ENCODE measurements around the gene NRARP. TPM values are rescaled to one million over a fixed set of nuclear protein-coding genes. Genes with fewer than 3 reads are reported as not detected.

Gene NRARP
- total and polyA plus RNA-seq, 8 donors, result 1.3 to 23.4 (median 10.8) TPM

GRCh38 chr9:137312852-137313325 is 10.8 kb upstream of the NRARP start:
- Histone ChIP-seq H3K4me1 (peaks cover 48 to 54% (median 52%) of the 10 kb centered on the region in 3 donors), H3K27me3 (no peaks in the 10 kb centered on the region), H3K4me3 (no peak overlapping the region), H3K9me3 (no peaks in the 10 kb centered on the region), H3K27ac (peak overlapping the region; percentile 91 to 99 (median 96)), H3K36me3 (no peaks in the 10 kb centered on the region)
- no peak for FAIRE-seq
- 75% methylated on average over 6 of the region's 6 CpGs for WGBS, 2 donors
- no peak for ATAC-seq
- intact Hi-C loops (cut with DNase I), result no loop called here
- peak in 5 of 6 donors; percentile 38 to 84 (median 57) for DNase-seq
- TF ChIP-seq CTCF (IDR thresholded peaks at IDR 0.05), result no peak

- DNase-seq (peak; percentile 87 to 94 (median 90)), ATAC-seq (peak; percentile 51 to 60 (median 57)), FAIRE-seq (no peak)
- Histone ChIP-seq H3K9me3 (no peaks in the 10 kb centered on the region), H3K4me1 (peaks cover 54 to 60% (median 58%) of the 10 kb centered on the region in 3 donors), H3K27me3 (no peaks in the 10 kb centered on the region), H3K27ac (peak overlapping the region; percentile 91 to 99 (median 96)), H3K4me3 (peak overlapping the region in 2 of 4 donors; percentile 2 to 27), H3K36me3 (no peaks in the 10 kb centered on the region)
- whole genome bisulfite sequencing, 2 donors, result 21 to 23% methylated on average over 23 to 28 of the region's 28 CpGs
- TF ChIP-seq CTCF (IDR thresholded peaks at IDR 0.05), result no peak
- intact Hi-C loops (cut with DNase I), result no loop called here
These were observed 10.1 kb upstream of the NRARP start for GRCh38 chr9:137311986-137312851.

DNA sequence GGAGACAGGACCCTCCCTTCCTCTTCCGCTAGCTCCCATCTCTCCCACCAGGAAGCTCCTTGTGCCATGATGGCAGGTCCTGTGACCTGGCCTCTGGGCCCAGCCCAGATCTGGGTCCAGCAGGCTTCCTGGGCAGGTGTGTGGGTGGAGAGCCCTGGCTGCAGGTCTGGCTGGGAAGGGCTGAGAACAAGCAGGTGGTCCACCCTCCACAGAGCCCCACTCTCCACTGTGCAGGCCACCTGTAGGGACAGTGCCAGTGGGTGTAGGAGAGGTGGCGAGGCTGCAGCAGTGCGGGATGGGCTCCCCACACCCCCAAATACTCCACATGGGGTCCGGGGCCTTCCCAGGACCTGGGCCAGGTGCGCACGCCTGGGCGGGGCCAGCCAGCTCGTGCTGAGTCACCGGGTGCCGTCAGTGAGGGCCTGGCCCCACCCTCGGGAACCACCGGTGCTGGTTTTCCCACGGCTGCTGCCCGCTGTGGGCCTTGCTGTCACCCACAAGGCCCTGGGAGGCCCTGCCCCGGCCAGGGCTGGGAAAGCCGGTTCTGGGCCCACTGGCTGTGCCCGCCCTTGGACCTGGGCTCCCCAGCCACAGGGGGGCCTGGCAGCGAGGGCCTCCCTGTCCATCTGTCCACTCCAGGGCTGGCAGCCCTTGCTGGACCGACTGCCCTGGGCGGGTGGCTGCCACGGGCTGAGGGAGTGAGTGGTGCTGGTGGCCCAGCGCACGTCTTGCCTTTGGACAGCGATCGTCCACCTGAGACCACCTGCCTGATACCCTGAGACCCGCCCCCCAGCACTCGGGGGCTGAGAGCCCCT is 9.3 kb upstream of the NRARP start:
- peaks cover 52 to 62% (median 57%) of the 10 kb centered on the region in 3 donors for H3K4me1 ChIP-seq
- H3K9me3 ChIP-seq, result no peaks in the 10 kb centered on the region
- 14 to 21% methylated on average over 25 to 27 of the region's 27 CpGs for WGBS, 2 donors
- H3K4me3 ChIP-seq, result peak overlapping the region in 2 of 4 donors; percentile 2 to 27
- no peak for FAIRE-seq
- peak; percentile 94 to 99 (median 98) for DNase-seq
- no peak for TF ChIP-seq CTCF (IDR thresholded peaks at IDR 0.05)
- peak; percentile 71 to 80 (median 76) for ATAC-seq
- no peaks in the 10 kb centered on the region for H3K36me3 ChIP-seq
- peak overlapping the region; percentile 91 to 99 (median 96) for H3K27ac ChIP-seq
- intact Hi-C loops (cut with DNase I), result no loop called here
- H3K27me3 ChIP-seq, result no peaks in the 10 kb centered on the region

DNA sequence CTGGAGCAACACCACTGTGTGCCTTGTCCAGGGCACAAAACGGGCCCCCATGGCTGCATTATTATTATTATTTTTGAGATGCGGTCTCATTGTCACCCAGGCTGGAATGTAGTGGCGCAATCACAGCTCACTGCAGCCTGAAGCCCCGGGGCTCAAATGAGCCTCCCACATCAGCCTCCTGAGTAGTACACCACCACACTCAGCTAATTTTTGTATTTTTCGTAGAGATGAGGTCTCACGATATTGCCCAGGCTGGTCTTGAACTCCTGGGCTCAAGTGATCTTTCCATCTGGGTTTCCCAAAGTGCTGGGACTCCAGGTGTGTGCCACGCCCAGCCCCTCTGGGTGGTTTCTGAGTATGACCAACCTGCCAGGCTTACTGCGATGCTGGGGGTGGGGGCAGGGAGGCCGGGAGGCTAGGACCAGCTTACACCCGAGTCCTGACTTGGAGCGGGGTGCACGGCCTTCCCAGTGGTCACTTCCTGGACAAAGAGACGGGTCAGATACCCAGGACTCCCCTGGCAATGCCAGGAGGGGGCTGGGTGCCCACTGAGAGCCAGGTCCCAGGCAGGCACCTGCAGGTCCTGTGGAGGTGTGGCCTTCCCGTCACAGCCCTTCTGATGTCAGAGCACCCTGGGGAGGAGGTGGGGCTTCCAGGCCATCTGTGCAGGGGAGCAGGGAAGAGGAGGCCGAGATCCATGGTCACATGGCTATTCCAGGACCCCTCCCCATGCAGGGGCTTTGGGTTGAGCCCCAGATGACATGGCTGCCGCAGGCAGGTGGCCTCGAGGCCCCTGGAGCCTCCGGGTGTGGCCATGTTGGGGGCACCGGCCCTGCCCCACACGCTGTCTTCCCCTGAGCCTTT is 8.3 kb upstream of the NRARP start:
- no peak for TF ChIP-seq CTCF (IDR thresholded peaks at IDR 0.05)
- WGBS, 2 donors, result 45 to 49% methylated on average over 18 to 20 of the region's 20 CpGs
- intact Hi-C loops (cut with DNase I), result no loop called here
- Histone ChIP-seq H3K27ac (peak overlapping the region; percentile 91 to 99 (median 96)), H3K27me3 (no peaks in the 10 kb centered on the region), H3K4me1 (peaks cover 49 to 58% (median 56%) of the 10 kb centered on the region in 3 donors), H3K36me3 (no peaks in the 10 kb centered on the region), H3K9me3 (no peaks in the 10 kb centered on the region), H3K4me3 (no peak overlapping the region)
- FAIRE-seq, result no peak
- DNase-seq, result peak; percentile 82 to 90 (median 88)
- peak; percentile 23 to 64 (median 45) for ATAC-seq

Data from pancreas (tissue), 10 donors.